Measurements from ENCODE around the gene CALU. TPM values are rescaled to one million over a fixed set of nuclear protein-coding genes. Genes with fewer than 3 reads are reported as not detected.
A peak's percentile ranks its signal among the peaks of the same experiment; 100 is the strongest.

Gene CALU
- total RNA-seq, 1 experiment from 2014 or later: 169 TPM

DNA sequence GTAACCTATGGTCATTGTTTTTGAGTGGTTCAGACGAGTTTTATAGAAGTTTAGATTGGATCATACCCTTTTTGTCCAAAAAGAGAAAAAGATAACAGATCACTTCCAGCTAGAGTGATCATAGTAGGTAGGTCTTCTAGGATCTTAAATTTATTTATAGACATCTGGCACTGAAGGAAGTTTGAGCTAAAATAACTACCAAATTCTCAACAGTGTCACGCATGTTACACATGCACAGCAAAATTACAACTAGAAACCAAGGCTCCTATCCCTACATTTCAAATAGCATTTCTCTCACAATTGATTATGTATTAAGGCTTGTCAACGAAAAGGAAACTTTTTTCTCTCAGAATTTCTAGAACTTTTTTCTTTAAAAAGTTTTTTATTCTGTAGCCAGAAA lies 2.3 kb downstream of the CALU start:
- Histone ChIP-seq H3K27ac (ENCODE audit: low read length) (0 out of 2 replicates have a peak overlapping the region, but pooled peaks have one; percentile 11), H3K9ac (ENCODE audit: low read length) (no peak overlapping the region), H3K9me3 (ENCODE audit: low read length) (no peaks in the 10 kb centered on the region), H2AFZ (ENCODE audit: low read length) (no peak overlapping the region), H3K4me1 (ENCODE audit: insufficient read depth, low read length) (peaks cover 49% of the 10 kb centered on the region), H3K9me2 (replicated peaks; ENCODE audit: low read length) (no peaks in the 10 kb centered on the region), H4K20me1 (ENCODE audit: low read length) (peaks cover 51% of the 10 kb centered on the region), H3K4me2 (ENCODE audit: low read length) (peak overlapping the region; percentile 89), H3K36me3 (ENCODE audit: low read depth, low read length) (peaks cover 8% of the 10 kb centered on the region), H3K27me3 (ENCODE audit: low read length) (no peaks in the 10 kb centered on the region), H3K4me3 (ENCODE audit: low read length) (peak overlapping the region; percentile 96), H3K79me2 (ENCODE audit: low read length) (peaks cover 74% of the 10 kb centered on the region), H3F3A (ENCODE audit: low read length, unreplicated experiment) (no peaks in the 10 kb centered on the region)
- ChIA-PET POLR2A (ENCODE audit: unreplicated experiment) (interaction anchor here (0.5 kb wide), 1 partner anchor 162 kb away, joined by 3 read pairs; no protein-coding TSS in a partner anchor), CTCF (no interaction called here)
- no peak for DNase-seq
- no peak for ATAC-seq
- TF ChIP-seq EZH2phosphoT487 (IDR thresholded peaks at IDR 0.05; ENCODE audit: borderline replicate concordance, low read length) (no peak), EZH2 (IDR thresholded peaks at IDR 0.05; ENCODE audit: low read length, unreplicated experiment) (no peak)
- TF ChIP-seq, protein P1, sequence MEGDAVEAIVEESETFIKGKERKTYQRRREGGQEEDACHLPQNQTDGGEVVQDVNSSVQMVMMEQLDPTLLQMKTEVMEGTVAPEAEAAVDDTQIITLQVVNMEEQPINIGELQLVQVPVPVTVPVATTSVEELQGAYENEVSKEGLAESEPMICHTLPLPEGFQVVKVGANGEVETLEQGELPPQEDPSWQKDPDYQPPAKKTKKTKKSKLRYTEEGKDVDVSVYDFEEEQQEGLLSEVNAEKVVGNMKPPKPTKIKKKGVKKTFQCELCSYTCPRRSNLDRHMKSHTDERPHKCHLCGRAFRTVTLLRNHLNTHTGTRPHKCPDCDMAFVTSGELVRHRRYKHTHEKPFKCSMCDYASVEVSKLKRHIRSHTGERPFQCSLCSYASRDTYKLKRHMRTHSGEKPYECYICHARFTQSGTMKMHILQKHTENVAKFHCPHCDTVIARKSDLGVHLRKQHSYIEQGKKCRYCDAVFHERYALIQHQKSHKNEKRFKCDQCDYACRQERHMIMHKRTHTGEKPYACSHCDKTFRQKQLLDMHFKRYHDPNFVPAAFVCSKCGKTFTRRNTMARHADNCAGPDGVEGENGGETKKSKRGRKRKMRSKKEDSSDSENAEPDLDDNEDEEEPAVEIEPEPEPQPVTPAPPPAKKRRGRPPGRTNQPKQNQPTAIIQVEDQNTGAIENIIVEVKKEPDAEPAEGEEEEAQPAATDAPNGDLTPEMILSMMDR (conservative IDR thresholded peaks at IDR 0.05; ENCODE audit: low read depth, low read length): no peak
- no TSS peak for BruUV-seq (replicated peaks)
- intact Hi-C loops (cut with micrococcal nuclease): no loop called here

DNA sequence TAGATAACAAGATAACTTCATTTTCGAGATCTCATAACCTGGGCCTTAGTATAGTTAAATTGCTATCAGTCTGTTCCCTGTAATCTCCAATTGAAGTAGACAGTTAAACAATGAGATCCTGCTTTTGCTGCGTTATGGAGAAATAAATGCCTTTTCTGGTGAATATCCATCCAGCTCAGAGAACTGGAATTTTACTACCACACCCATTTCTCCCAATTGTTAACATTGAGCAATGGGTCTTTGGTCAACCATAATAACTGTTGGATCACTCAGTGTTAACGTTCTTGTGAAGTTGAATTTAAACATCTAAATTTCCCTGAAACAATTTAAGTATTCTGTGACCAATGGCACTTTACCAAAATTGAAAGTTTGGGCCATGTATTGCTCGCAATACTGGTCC lies 3.0 kb downstream of the CALU start:
- H3K9me3 ChIP-seq (ENCODE audit: low read length): no peaks in the 10 kb centered on the region
- H2AFZ ChIP-seq (ENCODE audit: low read length): no peak overlapping the region
- ChIA-PET CTCF (no interaction called here), POLR2A (ENCODE audit: unreplicated experiment) (interaction anchor here (0.5 kb wide), 1 partner anchor 161 kb away, joined by 3 read pairs; no protein-coding TSS in a partner anchor)
- no peaks in the 10 kb centered on the region for H3K9me2 ChIP-seq (replicated peaks; ENCODE audit: low read length)
- TF ChIP-seq, protein P1 (conservative IDR thresholded peaks at IDR 0.05; ENCODE audit: low read depth, low read length): no peak
- TF ChIP-seq EZH2 (IDR thresholded peaks at IDR 0.05; ENCODE audit: low read length, unreplicated experiment) (no peak), EZH2phosphoT487 (IDR thresholded peaks at IDR 0.05; ENCODE audit: borderline replicate concordance, low read length) (no peak)
- peak overlapping the region; percentile 89 for H3K4me2 ChIP-seq (ENCODE audit: low read length)
- BruUV-seq (replicated peaks): no TSS peak
- peak overlapping the region; percentile 96 for H3K4me3 ChIP-seq (ENCODE audit: low read length)
- ATAC-seq (no peak), DNase-seq (peak; percentile 82)
- H3K4me1 ChIP-seq (ENCODE audit: insufficient read depth, low read length): peaks cover 48% of the 10 kb centered on the region
- H3K27me3 ChIP-seq (ENCODE audit: low read length): no peaks in the 10 kb centered on the region
- peaks cover 81% of the 10 kb centered on the region for H3K79me2 ChIP-seq (ENCODE audit: low read length)
- intact Hi-C loops (cut with micrococcal nuclease): no loop called here
- H3F3A ChIP-seq (ENCODE audit: low read length, unreplicated experiment): no peaks in the 10 kb centered on the region
- H4K20me1 ChIP-seq (ENCODE audit: low read length): peaks cover 55% of the 10 kb centered on the region
- peaks cover 8% of the 10 kb centered on the region for H3K36me3 ChIP-seq (ENCODE audit: low read depth, low read length)
- 0 out of 2 replicates have a peak overlapping the region, but pooled peaks have one; percentile 19 for H3K27ac ChIP-seq (ENCODE audit: low read length)
- H3K9ac ChIP-seq (ENCODE audit: low read length): no peak overlapping the region

DNA sequence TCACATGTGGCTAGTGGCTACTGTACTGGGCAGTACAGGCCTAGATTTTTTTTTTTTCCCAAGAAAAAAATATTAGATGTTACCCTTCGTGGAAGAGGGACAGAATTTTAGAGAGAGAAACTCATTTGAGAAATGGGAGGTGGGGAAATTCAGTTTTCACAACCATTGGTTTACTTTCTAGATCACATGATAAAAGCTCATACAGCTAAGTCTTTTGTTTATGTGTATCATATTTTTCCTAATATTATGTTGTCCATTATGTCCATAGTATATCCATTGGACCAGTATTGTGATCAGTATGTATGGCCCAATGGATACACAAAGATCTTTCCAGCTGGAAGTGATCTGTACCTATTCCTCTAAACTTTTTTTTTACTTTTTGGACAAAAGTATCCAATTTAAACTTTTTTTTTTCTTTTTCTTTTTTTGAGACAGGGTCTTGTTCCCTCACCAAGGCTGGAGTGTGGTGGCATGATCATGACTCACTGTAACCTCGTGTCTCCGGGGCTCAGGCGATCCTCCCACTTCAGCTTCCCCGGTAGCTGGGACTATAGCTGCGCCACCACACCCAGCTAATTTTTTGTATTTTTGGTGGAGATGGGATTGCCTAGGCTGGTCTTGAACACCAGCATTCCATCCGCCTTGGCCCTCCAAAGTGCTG lies 4.1 kb downstream of the CALU start:
- Histone ChIP-seq H3K9me3 (ENCODE audit: low read length) (no peaks in the 10 kb centered on the region), H2AFZ (ENCODE audit: low read length) (no peak overlapping the region), H3K9ac (ENCODE audit: low read length) (no peak overlapping the region), H3K4me1 (ENCODE audit: insufficient read depth, low read length) (peaks cover 38% of the 10 kb centered on the region), H3K9me2 (replicated peaks; ENCODE audit: low read length) (no peaks in the 10 kb centered on the region), H3K27ac (ENCODE audit: low read length) (no peak overlapping the region), H3K27me3 (ENCODE audit: low read length) (no peaks in the 10 kb centered on the region), H4K20me1 (ENCODE audit: low read length) (peaks cover 65% of the 10 kb centered on the region), H3K4me2 (ENCODE audit: low read length) (no peak overlapping the region), H3K79me2 (ENCODE audit: low read length) (peaks cover 91% of the 10 kb centered on the region), H3K4me3 (ENCODE audit: low read length) (no peak overlapping the region), H3K36me3 (ENCODE audit: low read depth, low read length) (peaks cover 18% of the 10 kb centered on the region), H3F3A (ENCODE audit: low read length, unreplicated experiment) (no peaks in the 10 kb centered on the region)
- TF ChIP-seq EZH2phosphoT487 (IDR thresholded peaks at IDR 0.05; ENCODE audit: borderline replicate concordance, low read length): no peak
- TF ChIP-seq EZH2 (IDR thresholded peaks at IDR 0.05; ENCODE audit: low read length, unreplicated experiment): no peak
- TF ChIP-seq, protein P1 (conservative IDR thresholded peaks at IDR 0.05; ENCODE audit: low read depth, low read length): no peak
- no peak for ATAC-seq
- CTCF ChIA-PET: no interaction called here
- no TSS peak for BruUV-seq (replicated peaks)
- no peak for DNase-seq
- POLR2A ChIA-PET (ENCODE audit: unreplicated experiment): interaction anchor here (0.7 kb wide), 1 partner anchor 39 kb away, joined by 6 read pairs; no protein-coding TSS in a partner anchor
- intact Hi-C loops (cut with micrococcal nuclease): no loop called here

All from PC-3 (cell line).